ENCODE measurements around the gene CFAP410.

The CFAP410 gene

DNA sequence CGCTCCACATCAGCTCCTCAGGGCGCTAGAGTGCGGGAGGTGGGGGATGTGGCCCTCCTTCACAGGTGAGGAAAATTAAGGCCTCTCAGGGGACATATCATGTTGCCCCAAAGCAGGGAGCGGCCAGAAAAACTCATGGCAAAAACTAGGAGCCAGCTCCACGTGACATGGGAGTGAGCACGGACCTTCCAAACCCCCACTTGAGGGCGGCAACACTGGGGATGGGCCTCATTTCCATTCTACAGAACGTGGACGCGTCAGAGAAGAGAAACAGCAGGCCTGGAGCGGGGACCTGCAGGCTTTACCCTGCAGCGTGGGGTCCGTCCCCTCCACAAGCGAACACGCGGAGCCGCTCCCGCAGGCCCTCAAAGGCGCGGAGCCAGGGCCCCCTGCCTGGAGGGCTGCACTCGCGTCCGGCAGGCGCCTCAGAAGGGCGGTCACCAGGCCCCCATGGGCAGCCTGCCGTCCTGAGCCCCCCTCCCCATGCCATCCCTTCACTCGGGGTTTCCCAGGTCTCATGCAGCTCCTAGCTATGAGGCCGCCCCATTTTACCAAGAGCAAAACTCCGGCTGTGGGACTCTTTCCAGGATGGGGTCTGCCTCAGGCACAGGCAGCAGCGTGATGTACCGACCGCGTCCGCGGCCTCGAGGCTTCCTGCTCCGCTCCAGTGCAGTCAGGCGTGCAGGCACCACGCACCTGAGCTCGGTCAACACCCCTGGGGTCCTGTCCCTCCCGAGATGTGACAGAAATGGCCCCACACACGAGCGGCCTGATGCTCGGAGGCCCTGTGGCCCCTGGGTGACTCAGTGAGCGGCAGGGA, 5.5 kb downstream of the CFAP410 start:
- no peaks in the 10 kb centered on the region for H3K36me3 ChIP-seq (ENCODE audit: insufficient read depth, low read length)
- peaks cover 3% of the 10 kb centered on the region for H3K4me1 ChIP-seq (ENCODE audit: insufficient read depth, low read length)
- H3K9ac ChIP-seq (ENCODE audit: low read depth, low read length) = no peak overlapping the region

DNA sequence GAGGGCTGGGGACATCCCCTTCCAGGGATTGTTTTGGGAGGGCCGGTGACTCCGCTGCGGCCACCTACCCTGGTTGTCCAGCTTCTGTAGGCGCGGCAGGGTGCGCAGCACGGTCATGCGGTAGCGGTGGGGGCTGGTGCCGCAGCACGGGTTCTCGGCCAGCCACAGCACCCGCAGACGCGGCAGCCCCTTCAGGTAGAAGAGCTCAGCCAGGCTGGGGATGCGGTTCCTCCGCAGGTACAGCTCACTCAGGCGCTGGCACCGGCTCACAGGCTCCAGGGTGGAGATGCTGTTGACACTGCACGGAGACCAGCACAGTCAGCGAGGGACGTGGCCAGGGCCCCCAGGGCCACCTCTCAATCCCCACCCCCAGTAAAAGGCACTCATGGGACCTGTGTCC, 6.2 kb downstream of the CFAP410 start:
- no peaks in the 10 kb centered on the region for H3K9me3 ChIP-seq (ENCODE audit: control insufficient read depth, insufficient read depth, low read length)
- no peaks in the 10 kb centered on the region for H3K36me3 ChIP-seq (ENCODE audit: insufficient read depth, low read length)
- peaks cover 3% of the 10 kb centered on the region for H3K4me1 ChIP-seq (ENCODE audit: insufficient read depth, low read length)
- H3K9ac ChIP-seq (ENCODE audit: low read depth, low read length) = no peak overlapping the region

More for the DNA sequence above, 5.5 kb downstream of the CFAP410 start:
- H3K9me3 ChIP-seq (ENCODE audit: control insufficient read depth, insufficient read depth, low read length) = no peaks in the 10 kb centered on the region

DNA sequence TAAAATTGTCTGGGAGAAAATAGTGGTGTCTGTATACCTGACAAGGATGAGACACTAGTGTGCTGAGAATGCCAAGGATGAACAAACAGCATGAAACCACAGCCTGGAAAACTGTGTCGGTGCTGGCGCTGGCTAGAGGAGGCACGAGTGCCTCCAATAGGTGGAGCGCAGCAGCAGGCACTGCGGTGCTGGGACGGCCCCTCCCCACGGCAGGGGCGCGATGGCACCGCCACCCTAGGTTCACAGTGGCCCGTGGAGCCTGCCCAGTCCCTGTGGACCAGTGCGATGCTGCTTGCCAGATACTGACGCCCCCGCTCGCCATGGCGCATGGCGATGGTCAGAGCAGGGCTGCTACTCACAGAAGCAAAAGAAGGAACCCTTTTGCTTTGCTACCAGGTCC, 6.8 kb downstream of the CFAP410 start:
- Histone ChIP-seq H3K36me3 (ENCODE audit: insufficient read depth, low read length) (no peaks in the 10 kb centered on the region), H3K9me3 (ENCODE audit: control insufficient read depth, insufficient read depth, low read length) (no peaks in the 10 kb centered on the region), H3K9ac (ENCODE audit: low read depth, low read length) (no peak overlapping the region), H3K4me1 (ENCODE audit: insufficient read depth, low read length) (peaks cover 3% of the 10 kb centered on the region; the same call in 1 of the 2 replicates)

- Histone ChIP-seq H3K36me3 (ENCODE audit: insufficient read depth, low read length) (no peaks in the 10 kb centered on the region), H3K9me3 (ENCODE audit: control insufficient read depth, insufficient read depth, low read length) (no peaks in the 10 kb centered on the region), H3K4me1 (ENCODE audit: insufficient read depth, low read length) (peaks cover 3% of the 10 kb centered on the region; the same call in 1 of the 2 replicates), H3K9ac (ENCODE audit: low read depth, low read length) (no peak overlapping the region)
Measured at GRCh38 chr21:44331650-44332307, 7.4 kb downstream of the CFAP410 start.

DNA sequence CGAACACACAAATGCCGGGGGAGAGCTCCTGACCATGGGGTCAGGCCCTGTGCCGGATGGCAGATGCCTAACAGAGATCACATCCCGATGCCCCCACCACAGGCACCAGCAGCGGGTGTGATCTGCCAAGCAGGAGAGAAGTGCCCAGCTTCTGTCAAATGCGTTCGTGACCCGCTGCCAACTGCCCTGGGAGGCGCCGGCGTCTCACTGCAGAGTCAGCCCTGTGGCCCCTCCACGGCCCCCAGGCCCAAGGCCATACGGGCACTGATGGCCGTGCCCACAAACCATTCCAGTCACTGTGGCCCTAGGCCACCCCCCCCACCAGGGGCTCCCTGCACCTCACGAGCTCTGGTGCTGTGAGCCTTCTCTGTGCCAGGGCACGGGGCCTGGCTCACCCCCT, 8.0 kb downstream of the CFAP410 start:
- no peaks in the 10 kb centered on the region for H3K9me3 ChIP-seq (ENCODE audit: control insufficient read depth, insufficient read depth, low read length)
- H3K4me1 ChIP-seq (ENCODE audit: insufficient read depth, low read length) = peaks cover 3% of the 10 kb centered on the region; the same call in 1 of the 2 replicates
- no peaks in the 10 kb centered on the region for H3K36me3 ChIP-seq (ENCODE audit: insufficient read depth, low read length)
- no peak overlapping the region for H3K9ac ChIP-seq (ENCODE audit: low read depth, low read length)

- H3K4me1 ChIP-seq (ENCODE audit: insufficient read depth, low read length) = peaks cover 3% of the 10 kb centered on the region; the same call in 1 of the 2 replicates
- H3K36me3 ChIP-seq (ENCODE audit: insufficient read depth, low read length) = no peaks in the 10 kb centered on the region
- H3K9ac ChIP-seq (ENCODE audit: low read depth, low read length) = no peak overlapping the region
- H3K9me3 ChIP-seq (ENCODE audit: control insufficient read depth, insufficient read depth, low read length) = no peaks in the 10 kb centered on the region
Measured at GRCh38 chr21:44330698-44331097, 8.5 kb downstream of the CFAP410 start.

GRCh38 chr21:44329971-44330681, 9.1 kb downstream of the CFAP410 start:
- no peaks in the 10 kb centered on the region for H3K9me3 ChIP-seq (ENCODE audit: control insufficient read depth, insufficient read depth, low read length)
- peaks cover 3% of the 10 kb centered on the region; the same call in 1 of the 2 replicates for H3K4me1 ChIP-seq (ENCODE audit: insufficient read depth, low read length)
- H3K9ac ChIP-seq (ENCODE audit: low read depth, low read length) = no peak overlapping the region
- H3K36me3 ChIP-seq (ENCODE audit: insufficient read depth, low read length) = no peaks in the 10 kb centered on the region

DNA sequence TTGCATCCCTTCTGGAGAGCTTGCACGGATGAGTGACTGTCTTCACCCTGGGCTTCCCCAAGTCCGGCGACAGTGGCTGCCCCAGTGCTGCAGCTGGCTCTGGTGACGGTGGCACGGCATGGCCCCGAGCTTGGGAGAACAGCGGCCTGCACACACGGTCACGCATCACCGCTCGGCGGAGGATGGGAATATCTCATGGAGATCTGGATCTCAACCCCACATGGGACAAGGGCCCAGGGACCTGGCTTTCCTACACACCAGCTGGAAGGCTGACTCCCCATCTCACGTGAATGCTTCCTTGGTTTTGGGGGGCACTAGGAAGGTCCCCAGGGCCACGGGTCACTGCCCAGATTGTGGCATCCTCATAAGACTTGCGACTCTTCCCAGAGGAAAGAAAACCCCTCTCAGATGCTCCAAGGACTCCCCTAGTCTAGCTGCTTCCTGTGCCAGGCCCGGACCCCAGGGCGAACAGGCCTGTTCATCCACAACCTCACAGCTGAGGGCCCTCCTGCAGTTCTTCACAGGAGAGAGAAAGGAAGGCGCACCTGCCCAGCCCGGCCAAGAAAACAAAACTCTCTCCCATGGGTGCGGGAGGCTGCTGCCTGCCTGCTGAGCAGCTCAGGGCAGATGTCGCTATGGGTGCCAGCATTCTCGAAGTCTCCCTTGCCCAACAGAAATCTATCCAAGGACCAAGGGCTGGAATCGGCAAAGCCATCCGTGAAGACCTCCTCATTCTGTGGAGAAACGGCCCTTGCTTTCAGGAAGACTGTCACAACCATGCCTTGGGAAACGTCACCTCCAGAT, 9.9 kb downstream of the CFAP410 start:
- H3K9ac ChIP-seq (ENCODE audit: low read depth, low read length) = no peak overlapping the region
- peaks cover 3% of the 10 kb centered on the region; the same call in 1 of the 2 replicates for H3K4me1 ChIP-seq (ENCODE audit: insufficient read depth, low read length)
- no peaks in the 10 kb centered on the region for H3K36me3 ChIP-seq (ENCODE audit: insufficient read depth, low read length)
- H3K9me3 ChIP-seq (ENCODE audit: control insufficient read depth, insufficient read depth, low read length) = no peaks in the 10 kb centered on the region

GRCh38 chr21:44328242-44328895, 10.8 kb downstream of the CFAP410 start:
- Histone ChIP-seq H3K4me1 (ENCODE audit: insufficient read depth, low read length) (no peaks in the 10 kb centered on the region), H3K9me3 (ENCODE audit: control insufficient read depth, insufficient read depth, low read length) (no peaks in the 10 kb centered on the region), H3K9ac (ENCODE audit: low read depth, low read length) (no peak overlapping the region), H3K36me3 (ENCODE audit: insufficient read depth, low read length) (peaks cover 4% of the 10 kb centered on the region; the same call in 1 of the 2 replicates)

DNA sequence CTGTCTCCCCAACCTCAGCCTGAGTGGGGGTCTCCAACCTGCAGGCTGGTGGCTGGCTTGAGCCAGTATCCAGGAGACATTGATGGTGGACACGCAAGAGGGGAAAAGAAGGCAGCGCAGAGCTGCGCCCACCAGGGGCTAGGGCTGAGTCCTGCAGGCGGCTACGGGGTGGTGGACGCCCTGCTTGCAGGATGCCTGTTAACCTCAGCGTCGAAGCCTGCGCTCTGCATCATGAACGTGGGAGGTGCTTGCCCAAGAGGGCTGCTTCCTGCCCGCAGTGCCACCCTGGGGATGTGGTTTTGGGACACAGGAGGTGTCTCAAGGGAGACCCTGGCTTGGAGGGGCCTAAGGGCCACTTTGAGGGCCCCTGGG, 11.6 kb downstream of the CFAP410 start:
- H3K36me3 ChIP-seq (ENCODE audit: insufficient read depth, low read length) = peaks cover 4% of the 10 kb centered on the region; the same call in 1 of the 2 replicates
- H3K9me3 ChIP-seq (ENCODE audit: control insufficient read depth, insufficient read depth, low read length) = no peaks in the 10 kb centered on the region
- no peaks in the 10 kb centered on the region for H3K4me1 ChIP-seq (ENCODE audit: insufficient read depth, low read length)
- H3K9ac ChIP-seq (ENCODE audit: low read depth, low read length) = no peak overlapping the region

DNA sequence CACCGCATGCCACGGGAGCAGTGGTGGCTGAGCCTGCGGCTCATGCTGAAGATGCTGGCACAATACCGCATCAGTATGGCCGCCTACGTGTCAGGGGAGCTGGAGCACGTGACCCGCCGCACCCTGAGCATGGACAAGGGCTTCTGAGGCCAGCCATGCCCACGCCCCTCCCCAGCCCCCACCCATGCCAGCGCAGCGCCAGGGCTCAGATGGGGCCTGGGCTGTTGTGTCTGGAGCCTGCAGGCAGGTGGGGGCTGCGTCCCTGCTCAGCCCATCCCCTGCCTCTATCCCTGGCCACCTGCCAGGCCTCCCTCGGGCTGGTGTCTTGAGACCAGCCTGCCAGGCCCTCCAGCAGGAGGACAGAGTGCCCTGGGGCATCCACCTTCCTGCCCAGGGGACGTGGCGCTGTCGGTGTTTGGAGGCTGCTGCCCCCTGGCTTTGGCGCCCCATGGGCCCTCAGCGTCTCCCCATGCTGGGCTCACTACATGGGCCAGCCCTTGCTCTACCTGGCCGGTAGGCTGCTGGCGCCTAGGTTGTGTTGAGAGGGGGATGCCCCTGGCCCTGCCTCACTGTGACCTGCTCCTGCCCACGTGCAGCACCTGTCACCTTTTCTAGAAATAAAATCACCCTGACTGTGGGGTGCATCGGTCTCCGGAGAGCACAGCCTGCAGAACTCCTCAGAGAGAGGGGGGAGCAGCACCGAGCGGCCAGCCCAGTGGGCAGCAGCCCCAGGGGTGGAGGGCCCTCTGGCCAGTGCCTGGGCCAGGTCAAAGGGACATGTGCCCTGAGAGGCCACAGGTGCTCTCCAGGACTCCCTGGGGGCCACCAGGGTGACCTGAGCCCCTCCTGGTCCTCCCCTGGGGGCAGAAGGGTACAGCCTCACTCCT, 12.2 kb downstream of the CFAP410 start:
- no peaks in the 10 kb centered on the region for H3K4me1 ChIP-seq (ENCODE audit: insufficient read depth, low read length)
- no peak overlapping the region for H3K9ac ChIP-seq (ENCODE audit: low read depth, low read length)
- H3K36me3 ChIP-seq (ENCODE audit: insufficient read depth, low read length) = peaks cover 4% of the 10 kb centered on the region; the same call in 1 of the 2 replicates
- H3K9me3 ChIP-seq (ENCODE audit: control insufficient read depth, insufficient read depth, low read length) = no peaks in the 10 kb centered on the region

GRCh38 chr21:44326272-44326647, 12.9 kb downstream of the CFAP410 start:
- peaks cover 4% of the 10 kb centered on the region; the same call in 1 of the 2 replicates for H3K36me3 ChIP-seq (ENCODE audit: insufficient read depth, low read length)
- H3K9me3 ChIP-seq (ENCODE audit: control insufficient read depth, insufficient read depth, low read length) = no peaks in the 10 kb centered on the region
- no peak overlapping the region for H3K9ac ChIP-seq (ENCODE audit: low read depth, low read length)
- no peaks in the 10 kb centered on the region for H3K4me1 ChIP-seq (ENCODE audit: insufficient read depth, low read length)
